ENCODE data around the gene GLMN.

Gene GLMN

GRCh38 chr1:92277105-92277723 is 21.6 kb downstream of the GLMN start:
- H3K4me3 ChIP-seq (ENCODE audit: low read depth, low read length): no peak overlapping the region
- peaks cover 10 to 76% of the 10 kb centered on the region in 2 experiments; a peak in 2 of 3 replicates for H3K36me3 ChIP-seq (ENCODE audit: control insufficient read depth in 2 of 2, insufficient read depth in 1 of 2, low read length in 2 of 2)
- H3K27ac ChIP-seq (ENCODE audit: extremely low read depth, low read depth, low read length): no peak overlapping the region
- no peaks in the 10 kb centered on the region for H3K4me1 ChIP-seq (ENCODE audit: control insufficient read depth, insufficient read depth, low read length)
- TF ChIP-seq ATF2 (tag by site-specific recombination; IDR thresholded peaks at IDR 0.05; ENCODE audit: low read depth) (no peak), ZNF391 (tag by site-specific recombination; IDR thresholded peaks at IDR 0.05; ENCODE audit: borderline replicate concordance, low read depth) (no peak)
- ChIA-PET CTCF (no interaction called here), POLR2A (no interaction called here)
- H3K9me3 ChIP-seq (ENCODE audit: control insufficient read depth, insufficient read depth, low read depth, low read length): no peaks in the 10 kb centered on the region

- Histone ChIP-seq H3K27ac (ENCODE audit: extremely low read depth, low read depth, low read length) (no peak overlapping the region), H3K9me3 (ENCODE audit: control insufficient read depth, insufficient read depth, low read depth, low read length) (no peaks in the 10 kb centered on the region), H3K36me3 (ENCODE audit: control insufficient read depth in 2 of 2, insufficient read depth in 1 of 2, low read length in 2 of 2) (peaks cover 15 to 88% of the 10 kb centered on the region in 2 experiments), H3K4me1 (ENCODE audit: control insufficient read depth, insufficient read depth, low read length) (no peaks in the 10 kb centered on the region), H3K4me3 (ENCODE audit: low read depth, low read length) (no peak overlapping the region)
- CTCF ChIA-PET: interaction anchor here (0.7 kb wide), 2 partner anchors 23 to 279 kb away, joined by 4 read pairs; no protein-coding TSS in a partner anchor
- POLR2A ChIA-PET: no interaction called here
- no peak for TF ChIP-seq ZNF654 (tag by site-specific recombination; IDR thresholded peaks at IDR 0.05; ENCODE audit: low read depth)
- TF ChIP-seq ZNF692 (tag by site-specific recombination; IDR thresholded peaks at IDR 0.05): no peak
- TF ChIP-seq ZNF664 (tag by site-specific recombination; IDR thresholded peaks at IDR 0.05): no peak
- no peak for TF ChIP-seq ZNF157 (tag by site-specific recombination; IDR thresholded peaks at IDR 0.05)
- no peak for TF ChIP-seq ZNF350 (tag by site-specific recombination; IDR thresholded peaks at IDR 0.05)
- TF ChIP-seq ZSCAN30 (tag by site-specific recombination; IDR thresholded peaks at IDR 0.05): no peak
- TF ChIP-seq ZNF501 (tag by site-specific recombination; IDR thresholded peaks at IDR 0.05): no peak
- TF ChIP-seq KLF9 (tag by site-specific recombination; IDR thresholded peaks at IDR 0.05; ENCODE audit: low read depth): no peak
- no peak for TF ChIP-seq ZNF529 (tag by site-specific recombination; IDR thresholded peaks at IDR 0.05; ENCODE audit: insufficient replicate concordance)
- no peak for TF ChIP-seq ZNF2 (tag by site-specific recombination; IDR thresholded peaks at IDR 0.05)
These were observed 22.7 kb downstream of the GLMN start for GRCh38 chr1:92276082-92276481.

GRCh38 chr1:92274939-92275338 is 23.8 kb downstream of the GLMN start:
- ChIA-PET CTCF (interaction anchor here (1.1 kb wide), 1 partner anchor 993 kb away, joined by 4 read pairs; no protein-coding TSS in a partner anchor), POLR2A (no interaction called here)
- no peaks in the 10 kb centered on the region for H3K9me3 ChIP-seq (ENCODE audit: control insufficient read depth, insufficient read depth, low read depth, low read length)
- no peak overlapping the region for H3K27ac ChIP-seq (ENCODE audit: extremely low read depth, low read depth, low read length)
- H3K4me3 ChIP-seq (ENCODE audit: low read depth, low read length): no peak overlapping the region
- no peaks in the 10 kb centered on the region for H3K4me1 ChIP-seq (ENCODE audit: control insufficient read depth, insufficient read depth, low read length)
- H3K36me3 ChIP-seq (ENCODE audit: control insufficient read depth in 2 of 2, insufficient read depth in 1 of 2, low read length in 2 of 2): peaks cover 23 to 86% of the 10 kb centered on the region in 2 experiments
- no peak for TF ChIP-seq ZNF621 (tag by site-specific recombination; IDR thresholded peaks at IDR 0.05)
- no peak for TF ChIP-seq ZNF624 (tag by site-specific recombination; IDR thresholded peaks at IDR 0.05)
- no peak for TF ChIP-seq KLF17 (tag by site-specific recombination; IDR thresholded peaks at IDR 0.05)
- TF ChIP-seq ZEB2 (tag by site-specific recombination; IDR thresholded peaks at IDR 0.05): no peak
- no peak for TF ChIP-seq ZBTB44 (tag by site-specific recombination; IDR thresholded peaks at IDR 0.05)
- no peak for TF ChIP-seq ZFHX2 (tag by site-specific recombination; conservative IDR thresholded peaks at IDR 0.05)
- no peak for TF ChIP-seq MEIS1 (CRISPR knock-in tag; IDR thresholded peaks at IDR 0.05; ENCODE audit: borderline replicate concordance)
- TF ChIP-seq ZNF133 (tag by site-specific recombination; IDR thresholded peaks at IDR 0.05): no peak
- no peak for TF ChIP-seq ZNF555 (tag by site-specific recombination; conservative IDR thresholded peaks at IDR 0.05)
- no peak for TF ChIP-seq TRIM28 (IDR thresholded peaks at IDR 0.05; ENCODE audit: borderline replicate concordance, low read length)
- TF ChIP-seq TSHZ1 (tag by site-specific recombination; IDR thresholded peaks at IDR 0.05; ENCODE audit: borderline replicate concordance): no peak

All from HEK293 (cell line).